IMR-90 (cell line): ENCODE measurements around the gene AP4S1.

Experiments used
- CEBPB ChIP-seq: IDR thresholded peaks from 2 replicates; pipeline ENCODE4 v1.6.1; 2012; ENCODE audit warnings: low read depth, low read length, improper control_type of control experiment
- CHD1 ChIP-seq: IDR thresholded peaks from 2 replicates; pipeline ENCODE4 v1.6.1; 2012; ENCODE audit warnings: low read depth, low read length, improper control_type of control experiment
- CTCF ChIP-seq: conservative IDR thresholded peaks from 2 replicates; pipeline ENCODE4 v1.5.1; 2012; ENCODE audit warnings: mild to moderate bottlenecking, low read depth, low read length, improper control_type of control experiment
- ELK1 ChIP-seq: fragments of 150-350 bp; IDR thresholded peaks from 2 replicates; pipeline ENCODE4 v1.6.1; 2016; ENCODE audit warnings: low read depth, mild to moderate bottlenecking, low read length, moderate library complexity, borderline replicate concordance
- MXI1 ChIP-seq: IDR thresholded peaks from 2 replicates; pipeline ENCODE4 v1.6.1; 2012; ENCODE audit warnings: low read depth, mild to moderate bottlenecking, low read length, moderate library complexity, borderline replicate concordance
- POLR2A ChIP-seq: IDR thresholded peaks from 2 replicates; pipeline ENCODE4 v1.6.1; 2012; ENCODE audit warnings: mild to moderate bottlenecking, low read depth, low read length
- RAD21 ChIP-seq: IDR thresholded peaks from 2 replicates; pipeline ENCODE4 v1.6.1; 2012; ENCODE audit warnings: low read length, improper control_type of control experiment
- RFX5 ChIP-seq: IDR thresholded peaks from 2 replicates; pipeline ENCODE4 v1.8.0; 2012; ENCODE audit warnings: low read depth, mild to moderate bottlenecking, low read length, moderate library complexity
- SMC3 ChIP-seq: fragments of 150-350 bp; IDR thresholded peaks from 2 replicates; pipeline ENCODE4 v1.6.1; 2016; ENCODE audit warnings: low read depth, mild to moderate bottlenecking, antibody characterized with exemption, low read length, moderate library complexity
- USF2 ChIP-seq: fragments of 150-350 bp; IDR thresholded peaks from 2 replicates; pipeline ENCODE4 v1.6.1; 2017; ENCODE audit warnings: mild to moderate bottlenecking, antibody characterized with exemption, low read length, low read depth

GRCh38 chr14:31038521-31039166 is 13.2 kb downstream of the AP4S1 start:
- TF ChIP-seq CTCF (no peak), POLR2A (no peak), RAD21 (no peak), ELK1 (no peak), CEBPB (no peak), RFX5 (no peak), CHD1 (no peak), MXI1 (no peak), SMC3 (no peak), USF2 (no peak)
